Measurements from ENCODE around the gene ZNF575. TPM values are rescaled to one million over a fixed set of nuclear protein-coding genes. Genes with fewer than 3 reads are reported as not detected.

ZNF575 gene
- total and polyA plus RNA-seq, 2 donors from 2014 or later = 2.8 to 3.1 TPM

- peak overlapping the region in 1 of 2 donors; percentile 51 for H3K27ac ChIP-seq (ENCODE audit: low read depth in 2 of 2, low read length in 2 of 2)
- intact Hi-C loops (cut with DNase I) = no loop called here
- peak overlapping the region in 1 of 3 donors; percentile 31 for H3K9ac ChIP-seq (ENCODE audit: low read length in 3 of 3)
- FAIRE-seq (no peak), DNase-seq (peak in 2 of 5 donors; percentile 74 to 76)
- TF ChIP-seq, protein P1, sequence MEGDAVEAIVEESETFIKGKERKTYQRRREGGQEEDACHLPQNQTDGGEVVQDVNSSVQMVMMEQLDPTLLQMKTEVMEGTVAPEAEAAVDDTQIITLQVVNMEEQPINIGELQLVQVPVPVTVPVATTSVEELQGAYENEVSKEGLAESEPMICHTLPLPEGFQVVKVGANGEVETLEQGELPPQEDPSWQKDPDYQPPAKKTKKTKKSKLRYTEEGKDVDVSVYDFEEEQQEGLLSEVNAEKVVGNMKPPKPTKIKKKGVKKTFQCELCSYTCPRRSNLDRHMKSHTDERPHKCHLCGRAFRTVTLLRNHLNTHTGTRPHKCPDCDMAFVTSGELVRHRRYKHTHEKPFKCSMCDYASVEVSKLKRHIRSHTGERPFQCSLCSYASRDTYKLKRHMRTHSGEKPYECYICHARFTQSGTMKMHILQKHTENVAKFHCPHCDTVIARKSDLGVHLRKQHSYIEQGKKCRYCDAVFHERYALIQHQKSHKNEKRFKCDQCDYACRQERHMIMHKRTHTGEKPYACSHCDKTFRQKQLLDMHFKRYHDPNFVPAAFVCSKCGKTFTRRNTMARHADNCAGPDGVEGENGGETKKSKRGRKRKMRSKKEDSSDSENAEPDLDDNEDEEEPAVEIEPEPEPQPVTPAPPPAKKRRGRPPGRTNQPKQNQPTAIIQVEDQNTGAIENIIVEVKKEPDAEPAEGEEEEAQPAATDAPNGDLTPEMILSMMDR (IDR thresholded peaks at IDR 0.05; ENCODE audit: borderline replicate concordance, extremely low read depth, insufficient read depth) = no peak
- peaks cover 0 to 6% (median 0%) of the 10 kb centered on the region in 3 donors for H3K36me3 ChIP-seq (ENCODE audit: control insufficient read depth in 2 of 3, insufficient read depth in 3 of 3, low read length in 3 of 3)
- H3K4me1 ChIP-seq (ENCODE audit: control insufficient read depth in 2 of 3, insufficient read depth in 2 of 3, low read depth in 1 of 3, low read length in 3 of 3) = peaks cover 0 to 16% (median 8%) of the 10 kb centered on the region in 3 donors
- no peaks in the 10 kb centered on the region for H3K9me3 ChIP-seq (ENCODE audit: control insufficient read depth in 2 of 3, insufficient read depth in 1 of 3, low read length in 3 of 3)
- no peaks in the 10 kb centered on the region for H3K27me3 ChIP-seq (ENCODE audit: control insufficient read depth, insufficient read depth, low read length)
- peak overlapping the region; percentile 23 to 62 (median 60) for H3K4me3 ChIP-seq (ENCODE audit: low read length in 3 of 3)
These were observed 43.2 kb downstream of the ZNF575 start for GRCh38 chr19:43575955-43576878.

DNA sequence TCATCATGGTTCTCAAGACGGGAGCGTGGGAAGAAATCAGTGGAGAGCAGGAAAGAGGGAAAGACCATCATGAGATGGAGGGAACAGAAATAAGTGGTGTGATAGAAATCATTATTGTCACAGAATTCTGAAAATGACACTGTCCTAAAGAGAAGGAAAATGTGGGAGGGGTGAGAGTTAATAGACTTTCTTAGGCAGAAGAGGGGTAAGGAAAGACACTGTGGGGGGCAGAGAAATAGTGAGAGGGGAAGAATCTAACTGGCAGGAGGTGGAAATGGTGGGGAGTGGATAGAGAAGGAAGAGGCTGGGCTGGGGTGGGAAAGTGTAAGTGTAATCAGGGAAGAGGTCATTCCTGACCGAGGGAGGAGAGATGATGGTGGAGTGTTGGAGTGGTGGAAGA is 45.8 kb downstream of the ZNF575 start:
- FAIRE-seq = no peak
- Histone ChIP-seq H3K9ac (ENCODE audit: low read length in 3 of 3) (no peak overlapping the region), H3K27me3 (ENCODE audit: control insufficient read depth, insufficient read depth, low read length) (no peaks in the 10 kb centered on the region), H3K4me3 (ENCODE audit: low read length in 3 of 3) (no peak overlapping the region), H3K4me1 (ENCODE audit: control insufficient read depth in 2 of 3, insufficient read depth in 2 of 3, low read depth in 1 of 3, low read length in 3 of 3) (peaks cover 0 to 29% (median 18%) of the 10 kb centered on the region in 3 donors), H3K9me3 (ENCODE audit: control insufficient read depth in 2 of 3, insufficient read depth in 1 of 3, low read length in 3 of 3) (no peaks in the 10 kb centered on the region), H3K36me3 (ENCODE audit: control insufficient read depth in 2 of 3, insufficient read depth in 3 of 3, low read length in 3 of 3) (no peaks in the 10 kb centered on the region), H3K27ac (ENCODE audit: low read depth in 2 of 2, low read length in 2 of 2) (no peak overlapping the region)
- TF ChIP-seq, protein P1 (IDR thresholded peaks at IDR 0.05; ENCODE audit: borderline replicate concordance, extremely low read depth, insufficient read depth) = no peak
- DNase-seq = no peak
- intact Hi-C loops (cut with DNase I) = no loop called here

- TF ChIP-seq, protein P1 (IDR thresholded peaks at IDR 0.05; ENCODE audit: borderline replicate concordance, extremely low read depth, insufficient read depth) = no peak
- Histone ChIP-seq H3K9me3 (ENCODE audit: control insufficient read depth in 2 of 3, insufficient read depth in 1 of 3, low read length in 3 of 3) (no peaks in the 10 kb centered on the region), H3K36me3 (ENCODE audit: control insufficient read depth in 2 of 3, insufficient read depth in 3 of 3, low read length in 3 of 3) (no peaks in the 10 kb centered on the region), H3K27me3 (ENCODE audit: control insufficient read depth, insufficient read depth, low read length) (no peaks in the 10 kb centered on the region), H3K9ac (ENCODE audit: low read length in 3 of 3) (peak overlapping the region in 1 of 3 donors; percentile 51), H3K27ac (ENCODE audit: low read depth in 2 of 2, low read length in 2 of 2) (peak overlapping the region in 1 of 2 donors; percentile 41), H3K4me3 (ENCODE audit: low read length in 3 of 3) (peak overlapping the region in 2 of 3 donors; percentile 56 to 71), H3K4me1 (ENCODE audit: control insufficient read depth in 2 of 3, insufficient read depth in 2 of 3, low read depth in 1 of 3, low read length in 3 of 3) (peaks cover 0 to 29% (median 17%) of the 10 kb centered on the region in 3 donors)
- FAIRE-seq (no peak), DNase-seq (peak in 1 of 5 donors; percentile 42)
- intact Hi-C loops (cut with DNase I) = no loop called here
These were observed 48.5 kb downstream of the ZNF575 start for GRCh38 chr19:43581467-43581866.
